Stimulated activated CD4-positive, alpha-beta T cell treated with anti-CD3 and anti-CD28 coated beads, TNF-alpha, amount 100 ng/mL, for 4 hours (primary cell): ENCODE measurements around the gene LIF.
"Not testable (repeated sequence)": the region's sequence is repeated elsewhere in the genome, so short reads cannot be mapped to it uniquely, and the experiment has no call there.

Experiments used
- DNase-seq, 3 experiments: peaks; one replicate each; pipeline ENCODE4 v3.0.0-alpha.2; 2020; ENCODE audit warnings: low read depth in 3 of 3

The LIF gene

DNA sequence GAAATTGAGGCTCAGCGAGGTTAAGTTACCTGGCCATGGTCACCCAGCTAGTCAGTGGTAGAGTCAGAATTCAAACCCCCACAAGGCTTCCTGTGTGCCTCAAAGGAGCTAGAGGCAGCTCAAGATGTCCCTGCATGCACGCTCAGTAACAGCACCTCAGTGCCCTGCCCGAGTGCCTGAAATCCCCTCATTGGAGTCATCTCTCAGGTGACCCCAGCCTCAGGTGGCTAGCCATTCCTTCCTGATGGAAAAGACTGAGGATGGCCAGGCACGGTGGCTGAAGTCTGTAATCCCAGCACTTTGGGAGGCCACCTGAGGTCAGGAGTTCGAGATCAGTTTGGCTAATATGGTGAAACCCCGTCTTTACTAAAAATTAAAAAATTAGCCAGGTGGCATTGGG is 36.9 kb downstream of the LIF start:
- no peak for DNase-seq

DNA sequence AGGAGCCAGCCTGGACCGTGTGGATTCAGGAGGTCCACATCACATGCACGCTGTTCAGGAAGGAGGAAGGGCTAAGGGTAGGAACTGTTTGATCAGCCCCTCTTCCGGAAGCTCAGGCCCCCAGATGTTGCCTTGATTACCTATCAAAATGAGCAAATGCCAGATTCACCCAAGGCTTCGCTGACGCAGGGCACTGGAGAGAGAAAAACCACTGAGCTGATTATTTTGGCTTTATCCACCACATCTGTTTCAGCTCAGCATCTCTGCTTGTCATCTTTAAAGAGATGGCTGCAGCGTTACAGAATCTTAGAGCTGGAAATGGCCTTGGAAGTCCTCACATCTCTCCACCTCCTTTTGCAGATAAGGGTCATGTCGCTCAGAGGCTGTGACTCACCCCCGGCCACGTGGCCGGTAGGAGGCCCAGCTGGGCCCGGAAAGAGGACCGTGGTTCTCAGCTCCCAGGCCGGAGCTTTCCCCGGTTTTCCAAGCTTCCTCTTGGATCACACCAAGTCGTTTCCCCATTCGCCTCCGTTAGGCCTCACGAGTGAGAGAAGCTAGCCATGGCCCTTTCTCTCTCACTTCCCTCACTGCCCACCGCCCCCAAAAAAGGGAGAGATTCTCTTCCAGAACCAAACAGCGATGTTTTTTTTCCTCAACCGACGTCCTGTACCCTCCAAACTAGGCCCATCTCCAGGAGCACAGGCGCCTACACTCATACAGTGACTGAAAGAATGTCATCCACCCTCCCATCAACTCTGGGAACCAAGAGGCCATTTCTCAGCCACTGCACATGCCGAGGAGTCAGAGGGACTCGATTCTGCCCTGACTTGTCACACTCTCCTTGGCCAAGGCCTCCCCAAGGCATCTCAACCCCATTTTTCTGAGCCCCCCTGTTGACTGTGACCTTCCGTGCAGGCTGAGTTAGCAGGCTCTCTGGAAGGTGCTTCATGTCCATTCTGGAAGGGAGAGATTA is 37.6 kb downstream of the LIF start:
- DNase-seq: no peak

DNA sequence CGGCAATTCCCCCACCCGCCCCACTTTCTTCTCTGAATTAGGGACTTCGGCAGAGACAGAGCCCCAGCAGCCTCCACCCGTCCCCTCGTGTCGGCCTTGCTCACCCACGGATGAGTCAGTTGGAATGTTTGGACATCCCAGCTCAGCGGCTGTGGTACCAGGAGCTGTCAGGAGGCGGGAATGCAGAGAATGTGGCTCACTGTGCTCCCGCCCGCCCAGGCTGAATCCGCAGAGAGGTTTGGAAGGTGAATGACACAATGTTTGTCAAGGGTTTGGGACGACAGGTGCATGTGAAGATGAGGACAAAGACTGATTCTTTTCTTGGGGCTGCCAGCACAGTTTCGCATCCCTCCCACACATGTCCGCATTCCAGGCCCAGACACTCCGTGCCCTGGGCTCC is 39.6 kb downstream of the LIF start:
- DNase-seq: no peak

DNA sequence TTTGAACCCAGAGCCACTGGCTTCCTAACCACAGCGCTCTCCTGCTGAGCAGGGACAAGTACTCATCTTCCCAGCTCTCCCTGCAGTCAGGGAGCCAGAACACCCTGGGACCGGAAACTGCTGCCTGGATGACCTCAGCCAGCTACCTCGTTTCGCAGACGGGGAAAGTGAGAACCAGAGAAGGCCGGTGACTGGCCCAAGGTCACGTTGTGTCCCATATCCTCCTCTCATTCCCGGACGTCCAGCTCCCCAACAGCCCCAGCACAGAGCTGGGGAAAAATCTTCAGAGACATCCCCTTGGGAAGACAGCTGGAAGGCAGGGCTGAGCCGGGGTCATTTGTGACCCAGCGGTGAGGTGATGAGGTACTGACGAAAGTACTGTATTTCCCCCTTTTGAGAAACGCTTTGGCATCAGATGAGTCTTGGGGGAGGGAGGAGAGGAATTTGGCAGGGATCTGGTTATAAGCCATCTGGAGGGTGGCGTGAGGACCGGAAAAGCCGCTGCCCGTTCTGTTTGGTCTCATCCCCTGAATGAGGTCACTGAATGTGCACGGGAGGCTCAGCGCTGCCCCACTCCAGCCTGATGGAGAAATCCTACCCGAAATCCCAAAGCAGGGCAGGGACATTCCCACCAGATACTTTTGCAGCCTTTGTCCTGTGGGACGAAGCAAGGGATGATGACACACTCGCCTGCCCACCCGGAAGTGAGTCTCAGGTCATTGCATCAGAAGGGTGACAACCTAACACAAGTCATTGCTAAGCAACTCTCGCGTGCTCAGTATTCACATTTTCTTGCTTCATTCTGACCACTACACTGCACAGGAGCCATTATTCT is 41.1 kb downstream of the LIF start:
- no peak for DNase-seq

DNA sequence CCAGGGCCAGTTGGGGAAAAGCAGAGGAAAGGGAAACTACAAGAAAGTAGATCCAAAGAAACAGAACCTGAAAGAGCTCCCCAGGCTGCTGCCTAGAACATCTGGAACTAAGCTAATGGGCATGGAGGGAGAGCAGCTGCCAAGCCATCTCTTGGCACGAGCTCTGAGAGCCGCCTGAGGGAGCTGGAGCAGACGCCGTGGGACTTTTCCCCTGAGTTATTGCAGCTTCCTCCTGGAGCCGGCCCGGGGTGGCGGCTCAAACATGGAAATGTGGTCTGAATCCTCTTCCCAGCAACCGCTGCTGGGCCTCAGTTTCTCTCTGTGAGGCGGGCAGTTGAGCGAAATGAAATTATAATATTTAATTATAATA is 41.8 kb downstream of the LIF start:
- no peak for DNase-seq

DNA sequence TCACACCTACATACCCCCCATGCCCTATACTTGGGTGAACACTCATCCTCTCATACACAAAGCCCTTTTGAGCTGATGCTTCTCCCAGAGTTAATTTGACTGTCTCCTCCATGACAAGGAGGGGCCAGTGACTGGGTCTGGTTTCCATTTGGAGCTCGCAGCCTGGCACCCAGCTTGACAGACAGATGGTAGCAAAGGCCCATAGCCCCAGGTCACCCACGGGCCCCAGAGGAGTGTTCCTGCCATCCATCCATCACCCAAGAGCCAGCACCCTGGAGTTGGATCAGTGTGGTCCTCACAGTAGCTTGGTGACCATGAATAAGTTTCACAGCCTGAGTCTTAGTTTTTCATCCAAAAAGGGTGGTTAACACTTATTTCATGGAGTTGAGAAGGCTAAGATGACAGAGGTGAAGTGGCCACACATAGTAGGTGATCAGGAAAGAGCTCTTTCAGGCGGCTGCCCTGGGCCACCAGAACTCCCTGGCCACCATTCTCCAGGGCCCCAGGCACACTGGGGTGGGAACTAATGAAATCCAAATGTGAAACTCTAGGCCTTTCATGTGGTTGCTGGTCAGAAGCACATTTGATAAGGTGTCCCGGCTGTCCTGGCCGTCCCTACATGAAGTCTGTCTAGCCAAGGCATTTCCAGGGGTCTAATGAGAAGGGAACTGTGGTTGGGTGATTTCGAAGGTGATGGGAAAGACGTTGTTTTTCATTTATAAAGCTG is 42.4 kb downstream of the LIF start:
- DNase-seq: no peak

DNA sequence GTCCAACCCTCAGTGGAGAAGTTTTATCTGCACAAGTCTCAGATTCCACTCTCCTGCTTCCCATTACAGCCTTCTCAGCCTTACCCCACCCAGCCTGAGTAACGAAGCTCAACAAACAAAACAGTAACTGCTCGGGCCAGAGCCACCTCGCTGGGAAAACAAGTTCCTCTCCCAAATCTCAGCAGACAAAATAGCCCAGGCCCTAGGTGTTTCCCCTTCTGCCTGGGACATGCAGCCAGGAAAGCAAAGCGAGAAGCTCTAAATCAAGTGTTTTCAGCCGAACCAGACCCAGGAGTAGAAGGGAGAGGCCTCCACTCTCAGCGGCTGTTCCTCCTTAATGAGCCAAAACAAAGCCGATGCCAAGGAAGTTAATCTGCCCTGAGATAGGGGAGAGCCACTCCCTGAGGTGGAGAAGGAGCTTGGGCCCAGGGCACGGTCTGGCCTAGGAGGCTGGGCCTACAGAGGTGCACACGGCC is 44.0 kb downstream of the LIF start:
- no peak for DNase-seq

DNA sequence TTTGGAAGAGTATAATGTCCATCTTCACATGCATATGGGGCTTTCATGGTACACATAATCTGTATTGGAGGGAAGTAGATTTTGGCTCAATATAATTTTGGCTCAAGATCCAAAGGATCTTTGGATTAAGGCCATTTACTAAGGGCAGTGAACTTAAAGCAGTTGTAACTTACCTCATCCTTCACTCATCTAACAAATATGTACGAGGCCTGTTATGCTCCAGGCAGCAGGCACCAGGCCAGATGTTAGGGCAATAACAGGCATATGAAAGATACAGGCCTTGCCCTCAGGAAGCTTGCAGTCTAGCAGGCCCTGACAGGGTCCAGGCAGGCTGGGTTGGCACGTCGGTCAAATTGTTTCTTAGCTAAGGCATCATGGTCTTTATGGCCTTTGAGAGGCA is 44.6 kb downstream of the LIF start:
- no peak for DNase-seq

DNA sequence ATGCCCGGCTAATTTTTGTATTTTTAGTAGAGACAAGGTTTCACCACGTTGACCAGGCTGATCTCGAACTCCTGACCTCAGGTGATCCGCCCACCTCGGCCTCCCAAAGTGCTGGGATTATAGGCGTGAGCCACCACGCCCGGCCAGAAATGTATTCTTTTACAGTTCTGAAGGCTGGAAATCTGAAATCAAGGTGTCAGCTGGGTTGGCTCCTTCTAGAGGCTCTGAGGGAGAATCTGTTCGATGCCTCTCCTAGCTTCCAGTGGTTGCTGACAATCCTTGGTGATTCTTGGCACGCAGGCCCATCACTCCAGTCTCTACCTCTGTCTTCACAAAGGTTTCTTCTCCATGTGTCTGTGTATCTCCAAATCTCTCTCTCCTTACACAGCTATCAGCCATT is 45.7 kb downstream of the LIF start:
- not testable (repeated sequence) for DNase-seq

DNA sequence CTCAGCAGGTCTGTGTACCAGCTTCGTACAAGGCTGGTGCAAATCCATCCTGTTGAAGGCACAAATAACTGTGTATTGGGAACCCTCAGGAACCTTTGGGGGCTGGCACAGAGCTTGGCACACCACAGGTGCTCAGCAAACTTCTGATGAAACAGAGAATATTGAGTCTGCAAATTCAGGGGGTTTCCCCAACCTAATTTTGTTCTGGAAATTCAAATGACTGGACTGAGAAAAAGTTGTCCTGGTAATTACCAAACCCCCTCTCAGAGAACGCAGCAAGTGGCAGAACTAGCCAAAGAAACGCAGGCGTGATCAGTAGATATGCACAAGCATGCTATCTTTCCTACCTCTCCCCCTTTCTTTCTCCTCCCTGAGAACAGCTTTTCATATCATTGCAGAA is 47.6 kb downstream of the LIF start:
- no peak for DNase-seq

DNA sequence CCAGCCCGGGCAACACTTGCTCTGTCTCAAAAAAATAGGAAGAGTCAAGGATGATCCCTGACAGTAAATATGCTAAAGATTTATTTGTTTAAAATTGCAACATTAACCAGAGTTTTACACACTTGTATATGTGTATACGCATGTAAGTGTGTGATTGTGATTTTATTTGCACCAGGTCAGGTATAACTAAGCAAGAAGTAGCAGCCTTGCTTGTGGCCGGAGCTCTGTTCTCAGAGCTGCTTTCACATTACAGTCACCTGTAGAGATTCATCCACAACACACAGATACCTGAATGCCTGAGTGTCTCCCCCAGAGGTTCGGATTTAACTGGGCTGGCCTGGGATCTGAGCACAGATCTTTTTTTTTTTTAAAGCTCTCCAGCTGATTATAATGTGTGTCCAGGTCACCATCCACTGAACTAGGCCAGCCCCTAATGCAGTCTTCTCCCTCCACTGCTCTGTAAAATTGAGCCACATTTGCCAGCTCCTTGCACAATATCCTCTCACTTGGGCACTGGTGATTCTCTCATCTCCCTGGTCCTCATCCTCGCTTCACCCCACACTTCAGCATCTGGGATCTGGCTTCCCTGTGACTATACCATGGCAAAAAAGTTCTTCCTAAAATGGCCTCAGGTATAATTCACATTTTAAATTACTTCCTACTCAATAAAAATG is 48.3 kb downstream of the LIF start:
- no peak for DNase-seq

DNA sequence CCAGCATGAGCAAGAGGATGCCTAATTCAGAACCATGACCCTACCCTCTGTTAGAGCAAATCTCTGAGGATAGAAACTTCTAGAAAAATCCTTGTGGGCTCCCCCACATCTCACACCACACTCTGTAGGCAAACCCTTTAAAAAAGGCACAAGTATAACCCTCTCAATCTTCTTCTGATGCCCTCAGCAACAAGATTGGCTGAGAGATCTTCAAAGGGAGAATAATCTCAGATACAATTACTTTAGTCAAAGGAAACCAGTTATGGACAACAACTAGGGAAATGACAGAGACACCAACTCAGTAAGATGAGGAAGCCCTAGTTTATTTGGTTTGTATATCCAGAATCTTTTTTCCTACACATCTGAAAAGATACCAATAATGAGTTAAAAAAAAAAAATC is 49.2 kb downstream of the LIF start:
- DNase-seq: no peak

DNA sequence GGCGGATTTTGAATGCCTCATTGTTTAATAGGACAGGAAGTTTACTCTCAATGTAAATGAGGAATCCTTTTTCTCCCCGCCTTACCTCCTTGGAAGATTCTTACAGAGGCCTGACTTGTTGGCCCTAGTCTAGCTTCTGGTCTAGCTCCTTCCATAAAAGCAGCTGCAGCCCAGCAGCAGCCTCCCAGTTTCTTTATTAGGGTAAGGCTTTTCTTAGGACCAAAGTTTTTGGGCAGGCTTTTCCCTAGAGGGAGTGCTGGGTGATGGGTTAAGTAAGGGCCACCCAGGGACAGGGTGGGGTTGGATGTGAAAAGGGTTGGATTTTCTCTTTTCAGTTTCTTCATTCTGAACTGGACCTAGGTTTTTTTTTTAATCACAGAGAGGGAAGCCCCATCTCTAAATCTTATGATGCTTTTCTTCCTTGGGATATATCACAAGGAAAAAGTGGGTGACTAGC is 49.7 kb downstream of the LIF start:
- DNase-seq: no peak

DNA sequence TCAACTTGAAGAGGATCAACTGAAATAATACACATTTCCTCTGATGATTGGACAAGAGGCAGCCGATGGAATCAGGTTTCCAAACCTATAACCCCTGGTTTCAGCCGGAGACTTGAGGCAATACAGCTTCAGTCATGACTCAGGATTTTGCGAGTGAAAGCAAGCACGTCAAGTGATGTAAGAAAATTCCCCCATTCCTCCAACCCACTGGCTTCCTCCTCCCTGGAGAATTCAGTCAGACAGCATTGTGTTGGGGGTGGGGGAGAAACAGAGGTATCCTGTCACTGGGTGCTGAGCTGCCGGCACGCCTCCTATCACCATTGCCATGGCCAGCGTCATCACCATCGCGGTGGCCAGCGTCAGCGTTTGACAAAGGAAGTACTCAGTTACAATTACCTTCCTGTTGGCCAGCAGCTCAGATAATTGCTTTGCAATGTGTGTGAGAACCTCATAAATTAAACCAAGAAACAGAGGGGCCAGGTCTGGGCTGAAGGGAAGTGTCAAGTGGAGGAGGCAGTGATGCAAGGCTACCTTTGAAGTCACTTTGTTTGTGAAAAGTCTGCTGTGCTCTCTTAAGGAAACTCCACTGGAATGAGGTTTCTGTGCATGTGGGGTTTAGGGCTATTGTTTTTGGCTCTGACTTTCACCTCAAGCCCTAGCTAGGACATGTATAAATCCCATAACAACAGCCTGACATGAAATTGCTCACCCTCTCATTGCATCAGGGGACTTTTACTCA is 50.2 kb downstream of the LIF start:
- DNase-seq: peak; percentile 8 to 24 (median 10)

DNA sequence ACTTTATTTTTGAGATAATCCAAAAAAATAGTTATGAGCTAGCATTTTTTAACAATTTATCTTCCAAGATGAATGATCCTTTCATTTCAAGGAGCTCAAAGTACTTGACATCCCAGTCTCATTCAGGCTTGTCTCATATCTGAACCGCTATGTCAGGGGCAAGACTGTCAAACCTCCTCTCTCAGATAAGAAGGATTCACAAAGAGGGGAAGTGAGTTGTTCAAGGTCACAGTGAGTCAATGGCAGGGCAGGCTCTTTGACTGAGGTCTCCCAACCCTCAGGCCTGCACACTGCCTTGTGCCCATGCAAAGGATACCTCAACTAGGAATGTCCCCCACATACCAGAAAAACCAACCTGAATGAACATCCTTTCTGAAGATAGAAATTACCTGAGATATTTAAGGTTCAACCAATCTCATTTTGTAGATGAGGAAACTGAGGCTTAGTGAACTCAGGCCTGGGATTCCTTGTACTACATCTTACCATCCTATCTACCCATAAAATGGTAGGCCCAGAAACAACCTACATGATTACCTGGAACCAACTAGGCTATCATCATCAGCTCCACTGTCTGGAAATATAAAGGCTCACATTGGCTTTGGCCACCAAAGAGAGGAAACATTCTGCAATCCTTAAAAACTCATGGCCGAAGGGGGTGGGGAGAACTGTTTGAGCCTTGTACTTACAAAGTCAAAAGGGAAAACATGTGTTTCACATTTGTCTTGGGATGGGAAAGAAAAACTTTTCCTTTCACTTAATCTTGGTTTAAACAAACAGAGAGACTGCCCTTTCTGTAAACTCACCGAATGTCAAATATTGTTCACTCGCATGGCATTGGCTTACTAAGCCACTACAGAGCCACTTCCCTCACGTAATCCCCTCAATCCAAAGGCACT is 51.1 kb downstream of the LIF start:
- DNase-seq: no peak

DNA sequence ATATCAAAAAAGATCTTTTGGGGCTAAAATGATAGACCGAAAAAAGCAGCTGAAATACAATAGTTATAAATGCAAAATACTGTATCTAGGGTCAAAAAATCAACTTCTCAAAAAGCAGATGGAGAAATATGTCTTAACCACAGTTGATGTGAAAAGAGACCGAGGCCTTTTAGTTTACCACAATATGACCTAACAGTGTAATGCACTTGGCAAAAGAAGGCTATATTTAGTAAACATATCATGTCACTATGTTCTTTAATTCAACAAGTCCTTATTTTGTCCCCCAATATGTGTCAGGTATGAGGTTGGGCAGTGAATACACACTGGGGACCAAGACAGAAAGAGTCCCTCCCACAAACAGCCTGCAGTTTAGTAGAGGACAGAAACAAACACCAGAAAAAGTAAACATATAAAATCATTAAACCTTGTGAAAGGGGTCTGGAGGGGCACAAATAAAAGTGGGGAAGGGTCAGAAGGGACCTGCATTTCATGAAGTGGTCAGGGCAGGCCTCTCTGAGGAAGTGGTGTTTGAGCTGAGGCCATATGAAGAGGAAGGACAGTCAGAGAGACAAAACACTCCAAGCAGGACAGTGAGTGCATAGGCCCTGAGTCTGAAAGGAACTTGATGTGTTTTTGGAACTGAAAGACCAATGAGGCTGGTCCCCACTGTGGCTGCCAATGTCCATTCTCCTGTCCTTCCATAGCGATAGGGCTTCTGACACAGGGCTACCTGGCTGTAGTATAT is 53.4 kb downstream of the LIF start:
- DNase-seq: no peak

DNA sequence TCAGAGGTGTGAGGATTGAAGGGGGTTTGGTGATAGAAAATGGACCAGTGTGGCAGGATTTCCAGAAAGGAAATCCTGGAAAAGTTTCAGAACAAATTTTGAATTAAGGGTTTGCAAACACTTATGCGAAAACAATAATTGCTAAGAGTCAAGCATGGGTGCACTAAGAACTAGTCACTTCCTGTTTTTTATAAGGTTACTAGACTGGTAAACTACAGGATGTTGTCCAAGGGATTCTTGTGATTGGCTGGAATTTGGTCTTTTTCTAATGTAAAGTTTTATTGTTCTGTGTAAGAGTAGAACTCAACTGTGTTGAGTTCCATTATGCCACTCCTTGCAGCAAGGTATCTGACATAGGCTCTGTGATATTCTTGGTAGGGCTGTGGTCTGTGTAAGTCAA is 54.1 kb downstream of the LIF start:
- DNase-seq: no peak

DNA sequence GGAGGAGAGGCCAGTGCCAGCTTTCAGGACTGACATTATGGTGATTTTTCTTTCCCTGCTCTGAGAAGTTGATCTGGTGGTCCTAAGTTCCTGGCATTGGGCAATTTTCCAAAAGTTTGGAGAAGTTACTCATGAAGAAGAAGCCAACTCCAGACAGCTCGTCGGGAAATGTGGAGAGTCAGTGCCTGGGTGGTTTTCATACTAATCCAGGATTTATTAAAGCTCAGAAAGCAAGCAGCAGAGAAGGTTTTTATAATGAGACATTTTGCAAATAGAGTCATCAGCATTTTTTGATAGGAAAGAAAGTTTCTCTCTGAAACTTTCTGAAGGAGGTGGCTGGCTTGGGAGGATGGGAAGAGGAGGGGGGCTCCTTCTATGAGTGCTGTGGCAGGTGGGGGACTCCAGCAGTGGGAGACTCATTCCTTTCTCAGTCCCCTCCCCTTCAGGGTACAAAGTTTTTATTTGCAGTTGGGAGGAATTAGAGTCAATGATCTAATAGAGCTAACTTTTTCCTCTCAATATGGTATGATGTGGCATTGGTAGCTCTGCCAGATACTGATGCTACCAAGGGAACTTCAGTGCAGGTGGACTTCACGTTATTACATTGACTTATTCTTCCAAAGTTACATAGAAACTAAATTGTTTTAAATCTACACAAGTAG is 55.4 kb downstream of the LIF start:
- DNase-seq: no peak
